ENCODE measurements around the gene GABBR1.
"Not testable (repeated sequence)": the region's sequence is repeated elsewhere in the genome, so short reads cannot be mapped to it uniquely, and the experiment has no call there.

The GABBR1 gene

GRCh38 chr6:29632789-29633533 is at the start of gene GABBR1:
GABBR1 (minus strand) TSS chr6:29633183; CDS start chr6:29632385, 798 bp downstream.
- peak; percentile 80 for DNase-seq (ENCODE audit: low read depth)

- no peak for DNase-seq (ENCODE audit: low read depth)
Measured at GRCh38 chr6:29681811-29682210, 48.8 kb upstream of the GABBR1 start.

- no peak for DNase-seq (ENCODE audit: low read depth)
Measured at GRCh38 chr6:29680904-29681303, 47.9 kb upstream of the GABBR1 start, which contains the start of gene ZFP57. ZFP57 (minus strand) TSS chr6:29681152; CDS start chr6:29677003, 4,149 bp downstream.

GRCh38 chr6:29680416-29680815 is 47.4 kb upstream of the GABBR1 start:
- no peak for DNase-seq (ENCODE audit: low read depth)

GRCh38 chr6:29679962-29680361 is 47.0 kb upstream of the GABBR1 start:
- DNase-seq (ENCODE audit: low read depth) = no peak

GRCh38 chr6:29678114-29678513 is 45.1 kb upstream of the GABBR1 start:
- DNase-seq (ENCODE audit: low read depth) = no peak

- no peak for DNase-seq (ENCODE audit: low read depth)
Measured at GRCh38 chr6:29676981-29677601, 44.1 kb upstream of the GABBR1 start.

GRCh38 chr6:29675561-29675960 is 42.6 kb upstream of the GABBR1 start:
- DNase-seq (ENCODE audit: low read depth) = no peak

- DNase-seq (ENCODE audit: low read depth) = no peak
Measured at GRCh38 chr6:29674008-29674407, 41.0 kb upstream of the GABBR1 start.

- DNase-seq (ENCODE audit: low read depth) = no peak
Measured at GRCh38 chr6:29673161-29673560, 40.2 kb upstream of the GABBR1 start.

- not testable (repeated sequence) for DNase-seq (ENCODE audit: low read depth)
Measured at GRCh38 chr6:29672116-29672515, 39.1 kb upstream of the GABBR1 start.

- no peak for DNase-seq (ENCODE audit: low read depth)
Measured at GRCh38 chr6:29671026-29671425, 38.0 kb upstream of the GABBR1 start.

- DNase-seq (ENCODE audit: low read depth) = no peak
Measured at GRCh38 chr6:29667158-29667557, 34.2 kb upstream of the GABBR1 start.

GRCh38 chr6:29666826-29667130 is 33.8 kb upstream of the GABBR1 start:
- no peak for DNase-seq (ENCODE audit: low read depth)

- DNase-seq (ENCODE audit: low read depth) = no peak
Measured at GRCh38 chr6:29665942-29666825, 33.2 kb upstream of the GABBR1 start.

- DNase-seq (ENCODE audit: low read depth) = no peak
Measured at GRCh38 chr6:29663300-29664042, 30.5 kb upstream of the GABBR1 start.

GRCh38 chr6:29661502-29662141 is 28.6 kb upstream of the GABBR1 start:
- not testable (repeated sequence) for DNase-seq (ENCODE audit: low read depth)

- DNase-seq (ENCODE audit: low read depth) = no peak
Measured at GRCh38 chr6:29661071-29661470, 28.1 kb upstream of the GABBR1 start.

GRCh38 chr6:29656798-29657197 is 23.8 kb upstream of the GABBR1 start, which contains the start of gene MOG:
MOG (plus strand) TSS chr6:29657092; CDS start chr6:29657210, 118 bp downstream.
- no peak for DNase-seq (ENCODE audit: low read depth)

GRCh38 chr6:29656157-29656556 is 23.2 kb upstream of the GABBR1 start:
- DNase-seq (ENCODE audit: low read depth) = no peak

GRCh38 chr6:29655658-29656057 is 22.7 kb upstream of the GABBR1 start:
- DNase-seq (ENCODE audit: low read depth) = no peak

Data from GM04504 (cell line).